K562 (cell line): ENCODE results near the gene NRN1L. TPM values are rescaled to one million over a fixed set of nuclear protein-coding genes. Genes with fewer than 3 reads are reported as not detected.

Source experiments
- ETV5 ChIP-seq: sonication (generic); formaldehyde crosslinking; IDR thresholded peaks from 2 replicates; pipeline ENCODE4 v1.4.0; 2020; ENCODE audit warnings: low read depth, mild to moderate bottlenecking, missing genetic modification reagents
- ILK ChIP-seq: fragments of 450-650 bp; IDR thresholded peaks from 2 replicates; pipeline ENCODE4 v1.6.1; 2016; ENCODE audit warnings: missing genetic modification characterization, low read depth, mild to moderate bottlenecking, missing compliant biosample characterization, moderate library complexity, borderline replicate concordance
- MXI1 ChIP-seq: IDR thresholded peaks from 2 replicates; pipeline ENCODE4 v1.6.1; 2011; ENCODE audit warnings: low read depth, mild to moderate bottlenecking, improper control_type of control experiment, low read length
- NR3C1 ChIP-seq: sonication (generic); formaldehyde crosslinking; IDR thresholded peaks from 2 replicates; pipeline ENCODE4 v1.8.1; 2022; ENCODE audit warnings: missing genetic modification reagents
- PML ChIP-seq: IDR thresholded peaks from 2 replicates; pipeline ENCODE4 v1.6.1; 2012; ENCODE audit warnings: low read length, inconsistent platforms
- POLR2AphosphoS2 ChIP-seq: IDR thresholded peaks from 2 replicates; pipeline ENCODE4 v1.6.1; 2012; ENCODE audit warnings: low read length, improper control_type of control experiment
- POLR2H ChIP-seq: IDR thresholded peaks from 2 replicates; pipeline ENCODE4 v1.6.1; 2016; ENCODE audit warnings: missing genetic modification characterization, low read depth, mild to moderate bottlenecking, control low read depth, missing compliant biosample characterization, moderate library complexity
- POLR3A ChIP-seq: IDR thresholded peaks from 2 replicates; pipeline ENCODE4 v1.6.1; 2011; ENCODE audit warnings: borderline replicate concordance, mild to moderate bottlenecking, moderate library complexity; ENCODE audit not compliant: insufficient read length, insufficient read depth; ENCODE audit errors: extremely low read depth
- TAF7 ChIP-seq: fragments of 450-650 bp; IDR thresholded peaks from 2 replicates; pipeline ENCODE4 v1.6.1; 2016; ENCODE audit warnings: missing genetic modification characterization, missing compliant biosample characterization
- polyA plus RNA-seq, 8 experiments: library from polyadenylated mRNA; depleted of rRNA in 4 of 8; stranded (reverse) in 5 of 8; unstranded in 3 of 8; fragments of >200 nt; fragmentation: Nextera tagmentation in 2 of 8; fragmentation: Illumina TruSeq in 1 of 8; extraction: Ambion mirVana in 2 of 8; extraction: Trizol in 1 of 8; gene quantifications; 2 replicates each; pipeline versions ENCODE4 v1.2.1 to v1.2.3, GENCODE V29; 2011 to 2014; ENCODE audit warnings: inconsistent platforms in 1 of 8, missing spikeins in 1 of 8
- total RNA-seq, 7 experiments: library from RNA; depleted of rRNA in 6 of 7; stranded (reverse); fragments of >200 nt in 6 of 7; fragmentation: Illumina TruSeq in 2 of 7; extraction: Trizol in 2 of 7; gene quantifications; 2 replicates each; pipeline versions ENCODE4 v1.2.1 to v1.2.3, GENCODE V29; 2011 to 2021; ENCODE audit warnings: low replicate concordance in 1 of 7
- TF ChIP-seq, protein P1 (sequence below): fragments of 450-650 bp; formaldehyde crosslinking; IDR thresholded peaks from 2 replicates; pipeline ENCODE4 v1.4.0; 2022; ENCODE audit warnings: missing genetic modification characterization
- TF ChIP-seq, protein P2 (sequence below): fragments of 450-650 bp; IDR thresholded peaks from 2 replicates; pipeline ENCODE4 v1.6.1; 2014; ENCODE audit warnings: low read depth, mild to moderate bottlenecking, moderate library complexity, borderline replicate concordance
- TF ChIP-seq, protein P3 (sequence below): fragments of 450-650 bp; IDR thresholded peaks from 2 replicates; pipeline ENCODE4 v1.6.1; 2016; ENCODE audit warnings: mild to moderate bottlenecking, moderate library complexity

Gene NRN1L
- total and polyA plus RNA-seq, 9 of the 15 experiments (the other 6 are each of a cell fraction or from before 2014, with no cell fraction given), result 0.22 to 0.86 (median 0.61) TPM; not detected in 5

DNA sequence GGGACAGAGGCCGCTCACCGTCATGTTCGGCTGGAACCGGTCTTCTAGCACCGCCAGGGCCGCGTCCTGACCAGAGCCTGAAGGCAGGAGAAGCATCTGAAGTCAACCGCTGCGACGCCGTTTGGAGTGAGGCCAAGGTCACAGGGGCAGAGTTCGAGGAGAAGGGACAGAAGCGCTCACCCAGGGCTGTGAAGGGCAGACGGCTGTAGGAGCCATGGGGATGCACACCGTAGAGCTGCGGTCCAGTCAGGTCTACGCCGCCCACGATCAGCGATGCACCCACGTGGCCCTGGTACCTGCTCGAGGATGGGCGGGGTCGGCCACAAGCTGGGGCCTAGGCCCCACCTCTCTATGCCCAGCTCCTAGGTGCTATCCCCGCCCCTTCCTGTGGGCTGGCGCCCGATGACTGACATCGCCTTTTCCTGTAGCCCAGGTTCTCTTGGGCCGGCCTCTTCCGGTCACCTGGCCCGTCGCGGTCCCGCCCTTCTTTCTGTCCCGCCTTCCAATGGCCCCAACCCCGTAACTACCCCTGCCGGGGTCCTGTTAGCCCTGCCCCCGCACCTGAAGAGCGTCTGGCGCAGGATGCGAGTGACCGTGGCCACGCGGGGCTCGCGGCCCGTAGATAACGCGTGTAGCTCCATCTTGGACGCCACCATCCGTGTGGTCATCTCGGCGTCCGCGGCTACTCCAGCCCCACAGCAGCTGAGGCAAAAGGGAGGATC, 50.9 kb downstream of the NRN1L start (continued):
- TF ChIP-seq, protein P1, sequence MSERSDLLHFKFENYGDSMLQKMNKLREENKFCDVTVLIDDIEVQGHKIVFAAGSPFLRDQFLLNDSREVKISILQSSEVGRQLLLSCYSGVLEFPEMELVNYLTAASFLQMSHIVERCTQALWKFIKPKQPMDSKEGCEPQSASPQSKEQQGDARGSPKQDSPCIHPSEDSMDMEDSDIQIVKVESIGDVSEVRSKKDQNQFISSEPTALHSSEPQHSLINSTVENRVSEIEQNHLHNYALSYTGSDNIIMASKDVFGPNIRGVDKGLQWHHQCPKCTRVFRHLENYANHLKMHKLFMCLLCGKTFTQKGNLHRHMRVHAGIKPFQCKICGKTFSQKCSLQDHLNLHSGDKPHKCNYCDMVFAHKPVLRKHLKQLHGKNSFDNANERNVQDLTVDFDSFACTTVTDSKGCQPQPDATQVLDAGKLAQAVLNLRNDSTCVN (CRISPR knock-in tag), result peak; percentile 76; the same call in 1 of the 2 replicates
- TF ChIP-seq PML (peak; percentile 82), POLR3A (no peak), ETV5 (CRISPR knock-in tag) (peak; percentile 73; the same call in 1 of the 2 replicates), NR3C1 (CRISPR knock-in tag) (no peak), POLR2H (peak; percentile 28; the same call in 1 of the 2 replicates), ILK (tag) (no peak), POLR2AphosphoS2 (peak; percentile 88; the same call in 1 of the 2 replicates), MXI1 (peak; percentile 97), TAF7 (tag) (peak; percentile 67)
- TF ChIP-seq, protein P2, sequence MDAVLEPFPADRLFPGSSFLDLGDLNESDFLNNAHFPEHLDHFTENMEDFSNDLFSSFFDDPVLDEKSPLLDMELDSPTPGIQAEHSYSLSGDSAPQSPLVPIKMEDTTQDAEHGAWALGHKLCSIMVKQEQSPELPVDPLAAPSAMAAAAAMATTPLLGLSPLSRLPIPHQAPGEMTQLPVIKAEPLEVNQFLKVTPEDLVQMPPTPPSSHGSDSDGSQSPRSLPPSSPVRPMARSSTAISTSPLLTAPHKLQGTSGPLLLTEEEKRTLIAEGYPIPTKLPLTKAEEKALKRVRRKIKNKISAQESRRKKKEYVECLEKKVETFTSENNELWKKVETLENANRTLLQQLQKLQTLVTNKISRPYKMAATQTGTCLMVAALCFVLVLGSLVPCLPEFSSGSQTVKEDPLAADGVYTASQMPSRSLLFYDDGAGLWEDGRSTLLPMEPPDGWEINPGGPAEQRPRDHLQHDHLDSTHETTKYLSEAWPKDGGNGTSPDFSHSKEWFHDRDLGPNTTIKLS, result 0 out of 2 replicates have a peak, but pooled peaks have one; percentile 19
- TF ChIP-seq, protein P3, sequence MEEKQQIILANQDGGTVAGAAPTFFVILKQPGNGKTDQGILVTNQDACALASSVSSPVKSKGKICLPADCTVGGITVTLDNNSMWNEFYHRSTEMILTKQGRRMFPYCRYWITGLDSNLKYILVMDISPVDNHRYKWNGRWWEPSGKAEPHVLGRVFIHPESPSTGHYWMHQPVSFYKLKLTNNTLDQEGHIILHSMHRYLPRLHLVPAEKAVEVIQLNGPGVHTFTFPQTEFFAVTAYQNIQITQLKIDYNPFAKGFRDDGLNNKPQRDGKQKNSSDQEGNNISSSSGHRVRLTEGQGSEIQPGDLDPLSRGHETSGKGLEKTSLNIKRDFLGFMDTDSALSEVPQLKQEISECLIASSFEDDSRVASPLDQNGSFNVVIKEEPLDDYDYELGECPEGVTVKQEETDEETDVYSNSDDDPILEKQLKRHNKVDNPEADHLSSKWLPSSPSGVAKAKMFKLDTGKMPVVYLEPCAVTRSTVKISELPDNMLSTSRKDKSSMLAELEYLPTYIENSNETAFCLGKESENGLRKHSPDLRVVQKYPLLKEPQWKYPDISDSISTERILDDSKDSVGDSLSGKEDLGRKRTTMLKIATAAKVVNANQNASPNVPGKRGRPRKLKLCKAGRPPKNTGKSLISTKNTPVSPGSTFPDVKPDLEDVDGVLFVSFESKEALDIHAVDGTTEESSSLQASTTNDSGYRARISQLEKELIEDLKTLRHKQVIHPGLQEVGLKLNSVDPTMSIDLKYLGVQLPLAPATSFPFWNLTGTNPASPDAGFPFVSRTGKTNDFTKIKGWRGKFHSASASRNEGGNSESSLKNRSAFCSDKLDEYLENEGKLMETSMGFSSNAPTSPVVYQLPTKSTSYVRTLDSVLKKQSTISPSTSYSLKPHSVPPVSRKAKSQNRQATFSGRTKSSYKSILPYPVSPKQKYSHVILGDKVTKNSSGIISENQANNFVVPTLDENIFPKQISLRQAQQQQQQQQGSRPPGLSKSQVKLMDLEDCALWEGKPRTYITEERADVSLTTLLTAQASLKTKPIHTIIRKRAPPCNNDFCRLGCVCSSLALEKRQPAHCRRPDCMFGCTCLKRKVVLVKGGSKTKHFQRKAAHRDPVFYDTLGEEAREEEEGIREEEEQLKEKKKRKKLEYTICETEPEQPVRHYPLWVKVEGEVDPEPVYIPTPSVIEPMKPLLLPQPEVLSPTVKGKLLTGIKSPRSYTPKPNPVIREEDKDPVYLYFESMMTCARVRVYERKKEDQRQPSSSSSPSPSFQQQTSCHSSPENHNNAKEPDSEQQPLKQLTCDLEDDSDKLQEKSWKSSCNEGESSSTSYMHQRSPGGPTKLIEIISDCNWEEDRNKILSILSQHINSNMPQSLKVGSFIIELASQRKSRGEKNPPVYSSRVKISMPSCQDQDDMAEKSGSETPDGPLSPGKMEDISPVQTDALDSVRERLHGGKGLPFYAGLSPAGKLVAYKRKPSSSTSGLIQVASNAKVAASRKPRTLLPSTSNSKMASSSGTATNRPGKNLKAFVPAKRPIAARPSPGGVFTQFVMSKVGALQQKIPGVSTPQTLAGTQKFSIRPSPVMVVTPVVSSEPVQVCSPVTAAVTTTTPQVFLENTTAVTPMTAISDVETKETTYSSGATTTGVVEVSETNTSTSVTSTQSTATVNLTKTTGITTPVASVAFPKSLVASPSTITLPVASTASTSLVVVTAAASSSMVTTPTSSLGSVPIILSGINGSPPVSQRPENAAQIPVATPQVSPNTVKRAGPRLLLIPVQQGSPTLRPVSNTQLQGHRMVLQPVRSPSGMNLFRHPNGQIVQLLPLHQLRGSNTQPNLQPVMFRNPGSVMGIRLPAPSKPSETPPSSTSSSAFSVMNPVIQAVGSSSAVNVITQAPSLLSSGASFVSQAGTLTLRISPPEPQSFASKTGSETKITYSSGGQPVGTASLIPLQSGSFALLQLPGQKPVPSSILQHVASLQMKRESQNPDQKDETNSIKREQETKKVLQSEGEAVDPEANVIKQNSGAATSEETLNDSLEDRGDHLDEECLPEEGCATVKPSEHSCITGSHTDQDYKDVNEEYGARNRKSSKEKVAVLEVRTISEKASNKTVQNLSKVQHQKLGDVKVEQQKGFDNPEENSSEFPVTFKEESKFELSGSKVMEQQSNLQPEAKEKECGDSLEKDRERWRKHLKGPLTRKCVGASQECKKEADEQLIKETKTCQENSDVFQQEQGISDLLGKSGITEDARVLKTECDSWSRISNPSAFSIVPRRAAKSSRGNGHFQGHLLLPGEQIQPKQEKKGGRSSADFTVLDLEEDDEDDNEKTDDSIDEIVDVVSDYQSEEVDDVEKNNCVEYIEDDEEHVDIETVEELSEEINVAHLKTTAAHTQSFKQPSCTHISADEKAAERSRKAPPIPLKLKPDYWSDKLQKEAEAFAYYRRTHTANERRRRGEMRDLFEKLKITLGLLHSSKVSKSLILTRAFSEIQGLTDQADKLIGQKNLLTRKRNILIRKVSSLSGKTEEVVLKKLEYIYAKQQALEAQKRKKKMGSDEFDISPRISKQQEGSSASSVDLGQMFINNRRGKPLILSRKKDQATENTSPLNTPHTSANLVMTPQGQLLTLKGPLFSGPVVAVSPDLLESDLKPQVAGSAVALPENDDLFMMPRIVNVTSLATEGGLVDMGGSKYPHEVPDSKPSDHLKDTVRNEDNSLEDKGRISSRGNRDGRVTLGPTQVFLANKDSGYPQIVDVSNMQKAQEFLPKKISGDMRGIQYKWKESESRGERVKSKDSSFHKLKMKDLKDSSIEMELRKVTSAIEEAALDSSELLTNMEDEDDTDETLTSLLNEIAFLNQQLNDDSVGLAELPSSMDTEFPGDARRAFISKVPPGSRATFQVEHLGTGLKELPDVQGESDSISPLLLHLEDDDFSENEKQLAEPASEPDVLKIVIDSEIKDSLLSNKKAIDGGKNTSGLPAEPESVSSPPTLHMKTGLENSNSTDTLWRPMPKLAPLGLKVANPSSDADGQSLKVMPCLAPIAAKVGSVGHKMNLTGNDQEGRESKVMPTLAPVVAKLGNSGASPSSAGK, result peak; percentile 80; the same call in 1 of the 2 replicates
